H9 (cell line): ENCODE data around the gene GRIK1. TPM values are rescaled to one million over a fixed set of nuclear protein-coding genes. Genes with fewer than 3 reads are reported as not detected.

Experiments used
- DNase-seq: peaks from one replicate; pipeline ENCODE4 v3.0.0-alpha.2; 2017
- H2AFZ ChIP-seq: one replicate; pipeline ENCODE4 v1.6.1; 2013; ENCODE audit warnings: mild to moderate bottlenecking, low read length, control low read depth, moderate library complexity
- H2AK5ac ChIP-seq: 2 replicates; pipeline ENCODE4 v1.6.1; 2013; ENCODE audit warnings: low read length, control low read depth, mixed read lengths; ENCODE audit not compliant: insufficient read length
- H2BK120ac ChIP-seq: one replicate; pipeline ENCODE4 v1.6.1; 2013; ENCODE audit warnings: low read depth, mild to moderate bottlenecking, low read length, control low read depth, inconsistent platforms; ENCODE audit not compliant: poor library complexity, severe bottlenecking
- H2BK12ac ChIP-seq: 2 replicates; pipeline ENCODE4 v1.6.1; 2013; ENCODE audit warnings: low read length, control low read depth, mixed read lengths, low read depth; ENCODE audit not compliant: insufficient read length
- H2BK15ac ChIP-seq: 2 replicates; pipeline ENCODE4 v1.6.1; 2013; ENCODE audit warnings: low read depth, low read length, control low read depth
- H2BK20ac ChIP-seq: one replicate; pipeline ENCODE4 v1.6.1; 2013; ENCODE audit warnings: low read depth, mild to moderate bottlenecking, low read length, control low read depth, inconsistent platforms; ENCODE audit not compliant: poor library complexity, severe bottlenecking
- H2BK5ac ChIP-seq: 2 replicates; pipeline ENCODE4 v1.6.1; 2013; ENCODE audit warnings: low read length, control low read depth, mixed read lengths; ENCODE audit not compliant: insufficient read length
- H3K14ac ChIP-seq: 2 replicates; pipeline ENCODE4 v1.6.1; 2013; ENCODE audit warnings: low read length, control low read depth; ENCODE audit not compliant: insufficient read depth
- H3K18ac ChIP-seq: 2 replicates; pipeline ENCODE4 v1.6.1; 2013; ENCODE audit warnings: low read depth, mild to moderate bottlenecking, mixed read lengths, low read length, control low read depth; ENCODE audit not compliant: insufficient read length
- H3K23ac ChIP-seq: 2 replicates; pipeline ENCODE4 v1.6.1; 2013; ENCODE audit warnings: low read length, control low read depth, mixed read lengths, low read depth; ENCODE audit not compliant: insufficient read length
- H3K23me2 ChIP-seq: 2 replicates; pipeline ENCODE4 v1.6.1; 2013; ENCODE audit warnings: low read depth, mild to moderate bottlenecking, mixed read lengths, low read length, control low read depth; ENCODE audit not compliant: insufficient read length, poor library complexity, severe bottlenecking
- H3K27ac ChIP-seq: 2 replicates; pipeline ENCODE4 v1.5.1; 2013; ENCODE audit warnings: low read length, control low read depth, mixed read lengths, low read depth; ENCODE audit not compliant: insufficient read length
- H3K27me3 ChIP-seq: 2 replicates; pipeline ENCODE4 v1.6.1; 2013; ENCODE audit warnings: low read length, control low read depth, inconsistent platforms; ENCODE audit not compliant: insufficient read depth
- H3K4ac ChIP-seq: 2 replicates; pipeline ENCODE4 v1.6.1; 2013; ENCODE audit warnings: low read depth, mild to moderate bottlenecking, control low read depth, inconsistent platforms, low read length, moderate library complexity
- H3K4me1 ChIP-seq: 2 replicates; pipeline ENCODE4 v1.6.1; 2013; ENCODE audit warnings: low read length, control low read depth, inconsistent platforms; ENCODE audit not compliant: insufficient read depth
- H3K4me2 ChIP-seq: 2 replicates; pipeline ENCODE4 v1.6.1; 2013; ENCODE audit warnings: low read length, control low read depth, mixed read lengths; ENCODE audit not compliant: insufficient read length, insufficient read depth
- H3K56ac ChIP-seq: 2 replicates; pipeline ENCODE4 v1.6.1; 2013; ENCODE audit warnings: low read depth, mild to moderate bottlenecking, mixed read lengths, low read length, control low read depth; ENCODE audit not compliant: insufficient read length
- H3K79me1 ChIP-seq: 2 replicates; pipeline ENCODE4 v1.6.1; 2013; ENCODE audit warnings: low read depth, mild to moderate bottlenecking, moderate library complexity, low read length, control low read depth, inconsistent platforms; ENCODE audit not compliant: insufficient read depth, poor library complexity, severe bottlenecking
- H3K79me2 ChIP-seq: 2 replicates; pipeline ENCODE4 v1.6.1; 2013; ENCODE audit warnings: low read length, control low read depth, inconsistent platforms; ENCODE audit not compliant: insufficient read depth
- H3K9ac ChIP-seq: 2 replicates; pipeline ENCODE4 v1.6.1; 2013; ENCODE audit warnings: low read length, control low read depth, mixed read lengths; ENCODE audit not compliant: insufficient read length; ENCODE audit errors: extremely low read depth
- H3K9me3 ChIP-seq: one replicate; pipeline ENCODE4 v1.6.1; 2013; ENCODE audit warnings: low read depth, low read length, inconsistent platforms; ENCODE audit not compliant: control insufficient read depth
- H3T11ph ChIP-seq: one replicate; pipeline ENCODE4 v1.6.1; 2013; ENCODE audit warnings: mild to moderate bottlenecking, low read length, control low read depth, inconsistent platforms
- H4K20me1 ChIP-seq: one replicate; pipeline ENCODE4 v1.6.1; 2013; ENCODE audit not compliant: control insufficient read depth, insufficient read length, insufficient read depth
- H4K5ac ChIP-seq: 2 replicates; pipeline ENCODE4 v1.6.1; 2013; ENCODE audit warnings: low read depth, mild to moderate bottlenecking, mixed read lengths, low read length, control low read depth; ENCODE audit not compliant: insufficient read length
- H4K8ac ChIP-seq: replicated peaks from 2 replicates; pipeline ENCODE4 v1.6.1; 2013; ENCODE audit warnings: low read length, control low read depth, mixed read lengths, low read depth; ENCODE audit not compliant: insufficient read length
- H4K91ac ChIP-seq: 2 replicates; pipeline ENCODE4 v1.6.1; 2013; ENCODE audit warnings: low read depth, mild to moderate bottlenecking, moderate library complexity, mixed read lengths, low read length, control low read depth; ENCODE audit not compliant: insufficient read length
- H3K27ac Mint-ChIP-seq, 3 experiments: 2 replicates in 2 of 3; 3 replicates in 1 of 3; pipeline ENCODE4 v1.8.0; 2020 to 2021; ENCODE audit warnings: mixed read lengths in 3 of 3, mild to moderate bottlenecking in 1 of 3, moderate library complexity in 1 of 3
- H3K27me3 Mint-ChIP-seq: 2 replicates; pipeline ENCODE4 v1.8.0; 2021; ENCODE audit warnings: low read depth, mild to moderate bottlenecking, moderate library complexity, mixed read lengths
- H3K36me3 Mint-ChIP-seq, 3 experiments: 2 replicates in 2 of 3; 3 replicates in 1 of 3; pipeline ENCODE4 v1.8.0; 2020 to 2021; ENCODE audit warnings: low read depth in 3 of 3, mixed read lengths in 3 of 3; ENCODE audit not compliant: insufficient read depth in 1 of 3
- H3K4me1 Mint-ChIP-seq, 2 experiments: 2 replicates each; pipeline ENCODE4 v1.8.0; 2020; ENCODE audit warnings: mixed read lengths in 2 of 2
- H3K4me3 Mint-ChIP-seq, 2 experiments: 2 replicates in 1 of 2; 3 replicates in 1 of 2; pipeline ENCODE4 v1.8.0; 2020 to 2021; ENCODE audit warnings: mild to moderate bottlenecking in 2 of 2, mixed read lengths in 2 of 2, moderate library complexity in 1 of 2
- H3K9me3 Mint-ChIP-seq, 2 experiments: 2 replicates in 1 of 2; 3 replicates in 1 of 2; pipeline ENCODE4 v1.8.0; 2020; ENCODE audit warnings: mild to moderate bottlenecking in 2 of 2, mixed read lengths in 2 of 2, moderate library complexity in 1 of 2
- CTCF ChIP-seq: fragments of 200-600 bp; sonication (generic); conservative IDR thresholded peaks from 3 replicates; pipeline ENCODE4 v1.8.0; 2021; ENCODE audit warnings: antibody characterized with exemption, mild to moderate bottlenecking
- WGBS: extraction: QIAGEN DNeasy Blood & Tissue Kit; methylation state at CpG from one replicate; pipeline ENCODE4 v1.1.7; 2013; ENCODE audit warnings: missing lambda C conversion rate, low lambda C conversion rate, mixed read lengths; ENCODE audit not compliant: insufficient read length; ENCODE audit errors: extremely low coverage; 5-methylcytosine and 5-hydroxymethylcytosine counted together
- total RNA-seq: library from RNA; stranded (reverse); gene quantifications from 2 replicates; pipeline ENCODE4 v1.2.1, GENCODE V29; 2021

GRIK1 gene
- total RNA-seq, 1 experiment from 2014 or later, result not detected

- H3K4me1 ChIP-seq, result no peaks in the 10 kb centered on the region
- H4K91ac ChIP-seq, result no peak overlapping the region
- no peak overlapping the region for H3K27ac Mint-ChIP-seq
- H3K23me2 ChIP-seq, result no peaks in the 10 kb centered on the region
- H2BK15ac ChIP-seq, result no peak overlapping the region
- TF ChIP-seq CTCF, result no peak
- no peak overlapping the region for H4K8ac ChIP-seq
- H3K4ac ChIP-seq, result no peak overlapping the region
- no peak overlapping the region for H2AK5ac ChIP-seq
- no peak for DNase-seq
- no peaks in the 10 kb centered on the region for H3K36me3 Mint-ChIP-seq
- no peaks in the 10 kb centered on the region for H4K20me1 ChIP-seq
- H2AFZ ChIP-seq, result no peak overlapping the region
- no peak overlapping the region for H2BK20ac ChIP-seq
- H3K79me2 ChIP-seq, result no peaks in the 10 kb centered on the region
- no peak overlapping the region for H4K5ac ChIP-seq
- no peak overlapping the region for H3K23ac ChIP-seq
- no peak overlapping the region for H2BK120ac ChIP-seq
- H3K27me3 ChIP-seq, result no peaks in the 10 kb centered on the region
- H3K4me2 ChIP-seq, result no peak overlapping the region
- no peaks in the 10 kb centered on the region for H3K9me3 Mint-ChIP-seq
- no peaks in the 10 kb centered on the region for H3K79me1 ChIP-seq
- H3K27ac ChIP-seq, result no peak overlapping the region
- no peaks in the 10 kb centered on the region for H3K9me3 ChIP-seq
- H3K9ac ChIP-seq, result no peak overlapping the region
- H3K14ac ChIP-seq, result no peak overlapping the region
- no peak overlapping the region for H2BK5ac ChIP-seq
- no peak overlapping the region for H3T11ph ChIP-seq
- H2BK12ac ChIP-seq, result no peak overlapping the region
- no peaks in the 10 kb centered on the region for H3K27me3 Mint-ChIP-seq
- H3K4me1 Mint-ChIP-seq, result no peaks in the 10 kb centered on the region
- no CpG with 5 or more reads among the region's 5 CpGs for WGBS
- H3K4me3 Mint-ChIP-seq, result no peak overlapping the region
- H3K56ac ChIP-seq, result no peak overlapping the region
- no peak overlapping the region for H3K18ac ChIP-seq
These were observed 292.4 kb downstream of the GRIK1 start for GRCh38 chr21:29647353-29647781.
